Raji (cell line): ENCODE measurements around the gene A3GALT2.

Experiments
- POLR2A ChIP-seq: IDR thresholded peaks from 2 replicates; pipeline ENCODE4 v1.6.1; 2011; ENCODE audit warnings: low read depth, low read length, control low read depth; ENCODE audit not compliant: insufficient read depth

A3GALT2 gene

DNA sequence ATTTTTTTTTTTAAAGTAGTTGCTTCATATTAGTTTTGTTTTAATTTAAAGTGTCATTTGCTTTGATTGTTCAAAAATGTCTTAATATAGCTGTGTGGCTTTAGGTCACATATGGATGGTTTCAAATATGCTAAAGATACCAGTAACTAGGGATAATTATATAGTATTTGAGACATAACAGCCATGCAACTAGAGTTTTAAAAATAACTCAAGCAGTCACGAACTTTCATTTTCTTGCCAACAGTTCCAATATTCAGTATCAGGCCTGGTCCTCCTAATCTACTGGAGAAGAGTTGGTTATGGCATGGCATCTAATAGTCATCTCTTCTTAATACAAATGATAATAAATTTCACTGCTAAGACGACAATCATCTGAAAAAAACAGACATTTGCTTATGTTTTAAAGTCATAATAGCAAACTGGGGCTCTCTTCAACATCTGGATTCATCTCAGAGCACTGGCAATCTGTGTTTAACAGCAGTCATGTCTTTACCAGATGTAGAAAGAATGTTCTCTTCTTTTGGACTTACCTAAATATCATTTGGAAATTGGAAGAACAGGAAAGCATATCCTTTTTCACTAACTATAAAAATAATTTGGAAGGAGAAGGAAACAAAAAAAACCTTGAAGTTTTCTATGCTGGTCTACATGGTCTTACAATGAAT, 24.1 kb upstream of the A3GALT2 start:
- no peak for TF ChIP-seq POLR2A

DNA sequence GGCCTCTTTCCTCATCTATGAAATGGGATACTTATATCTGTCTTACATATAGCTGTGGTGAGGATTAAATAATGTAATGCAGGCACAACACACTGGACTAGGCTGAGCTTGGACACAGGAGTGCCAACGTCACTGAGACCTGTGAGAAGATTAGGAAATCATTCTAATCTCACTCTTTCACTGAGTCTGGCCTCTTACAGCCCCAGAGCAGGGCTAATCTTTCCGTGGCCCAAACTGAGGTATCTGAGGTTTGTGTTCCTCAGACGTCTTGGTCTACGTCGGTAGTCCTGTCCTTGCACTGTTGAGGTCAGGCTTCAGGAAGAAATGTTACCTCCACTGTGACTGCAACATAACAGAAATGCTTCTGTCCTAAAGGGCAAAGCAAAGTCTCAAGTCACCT, 22.6 kb upstream of the A3GALT2 start:
- no peak for TF ChIP-seq POLR2A

- no peak for TF ChIP-seq POLR2A
These were observed 21.3 kb upstream of the A3GALT2 start for GRCh38 chr1:33342041-33342723.

DNA sequence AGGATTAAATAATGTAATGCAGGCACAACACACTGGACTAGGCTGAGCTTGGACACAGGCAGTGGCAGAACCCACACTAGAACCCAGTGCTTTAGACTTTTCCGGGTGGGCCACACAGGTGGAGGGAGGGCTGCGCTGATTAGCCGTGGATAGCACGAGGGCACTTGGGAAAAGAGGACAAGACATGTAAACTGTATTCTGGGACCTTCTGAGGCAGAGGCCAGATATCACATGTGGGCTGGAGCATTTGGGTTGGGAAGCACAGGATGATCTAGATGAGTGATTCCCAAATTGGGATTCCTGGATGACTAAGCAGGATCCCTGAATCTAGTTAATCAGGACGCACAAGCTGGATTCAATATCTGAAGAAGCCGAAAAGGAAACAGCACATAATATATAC, 20.3 kb upstream of the A3GALT2 start:
- no peak for TF ChIP-seq POLR2A

- no peak for TF ChIP-seq POLR2A
These were observed 18.5 kb upstream of the A3GALT2 start for GRCh38 chr1:33339413-33339812.

DNA sequence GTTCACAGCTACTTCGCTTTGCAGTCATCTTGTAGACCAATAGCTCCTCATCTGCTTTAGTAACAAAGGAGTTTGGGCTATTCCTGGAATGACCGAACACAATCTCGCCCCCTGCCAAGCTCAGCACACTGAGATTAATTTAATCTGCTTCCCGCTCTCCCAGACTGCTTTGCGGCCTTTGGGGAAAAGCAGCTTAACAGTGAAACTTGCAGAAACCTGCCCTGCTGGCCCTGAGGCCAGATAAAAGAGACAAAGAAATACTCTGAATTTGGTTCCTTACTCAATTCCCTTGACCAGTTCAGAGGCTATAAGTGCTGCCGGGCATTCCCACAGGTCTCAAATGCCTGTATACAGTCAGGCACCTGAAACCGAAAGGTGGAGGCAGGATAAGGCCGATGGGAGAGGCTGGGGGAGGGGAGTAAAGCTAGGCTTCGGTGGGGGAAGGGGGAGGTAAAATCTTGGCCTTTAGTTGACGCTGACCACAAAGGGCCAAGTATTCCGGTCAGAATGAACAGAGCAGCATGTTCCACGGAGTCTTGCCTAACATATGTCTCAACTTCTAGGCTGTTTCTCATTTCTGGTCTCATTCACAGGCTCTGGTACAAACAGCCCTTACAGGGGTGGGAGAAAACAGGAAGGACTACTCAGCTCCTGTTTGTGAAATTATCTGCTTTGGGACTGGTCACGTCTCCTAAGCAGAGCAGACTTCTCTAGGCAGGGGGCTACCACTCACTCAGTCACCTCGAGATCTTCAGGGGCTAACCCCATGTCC, 17.7 kb upstream of the A3GALT2 start:
- TF ChIP-seq POLR2A = no peak

- TF ChIP-seq POLR2A = no peak
These were observed 17.1 kb upstream of the A3GALT2 start for GRCh38 chr1:33338048-33338439.

GRCh38 chr1:33337441-33337840, 16.5 kb upstream of the A3GALT2 start:
- no peak for TF ChIP-seq POLR2A

GRCh38 chr1:33336580-33336979, 15.7 kb upstream of the A3GALT2 start:
- TF ChIP-seq POLR2A = no peak

- TF ChIP-seq POLR2A = no peak
These were observed 14.1 kb upstream of the A3GALT2 start for GRCh38 chr1:33335020-33335419.

DNA sequence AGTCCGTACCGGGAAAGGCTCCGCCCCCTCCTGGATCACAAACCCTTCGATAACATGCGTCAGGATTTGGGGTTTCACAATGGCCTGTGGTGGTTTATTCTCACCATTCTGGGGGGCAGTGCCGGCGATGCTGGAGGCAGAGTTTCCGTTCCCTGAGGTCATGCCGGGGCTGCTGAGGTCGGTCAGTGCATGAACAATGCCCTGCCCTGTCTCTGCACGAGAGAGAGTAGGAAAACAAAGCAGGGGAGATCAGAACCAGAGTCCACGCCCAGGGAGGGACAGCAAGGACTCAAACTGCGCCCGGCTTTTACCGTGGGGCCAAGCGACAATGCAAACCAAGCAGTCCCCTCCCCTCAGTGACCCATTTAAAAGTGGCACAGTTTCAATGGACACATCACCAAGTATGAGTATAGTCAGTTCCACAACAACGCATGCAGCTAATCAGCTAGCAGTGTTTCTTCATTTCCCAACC, 13.2 kb upstream of the A3GALT2 start:
- TF ChIP-seq POLR2A = no peak

- TF ChIP-seq POLR2A = no peak
These were observed 12.0 kb upstream of the A3GALT2 start for GRCh38 chr1:33332881-33333280.

GRCh38 chr1:33332357-33332789, 11.5 kb upstream of the A3GALT2 start:
- no peak for TF ChIP-seq POLR2A

DNA sequence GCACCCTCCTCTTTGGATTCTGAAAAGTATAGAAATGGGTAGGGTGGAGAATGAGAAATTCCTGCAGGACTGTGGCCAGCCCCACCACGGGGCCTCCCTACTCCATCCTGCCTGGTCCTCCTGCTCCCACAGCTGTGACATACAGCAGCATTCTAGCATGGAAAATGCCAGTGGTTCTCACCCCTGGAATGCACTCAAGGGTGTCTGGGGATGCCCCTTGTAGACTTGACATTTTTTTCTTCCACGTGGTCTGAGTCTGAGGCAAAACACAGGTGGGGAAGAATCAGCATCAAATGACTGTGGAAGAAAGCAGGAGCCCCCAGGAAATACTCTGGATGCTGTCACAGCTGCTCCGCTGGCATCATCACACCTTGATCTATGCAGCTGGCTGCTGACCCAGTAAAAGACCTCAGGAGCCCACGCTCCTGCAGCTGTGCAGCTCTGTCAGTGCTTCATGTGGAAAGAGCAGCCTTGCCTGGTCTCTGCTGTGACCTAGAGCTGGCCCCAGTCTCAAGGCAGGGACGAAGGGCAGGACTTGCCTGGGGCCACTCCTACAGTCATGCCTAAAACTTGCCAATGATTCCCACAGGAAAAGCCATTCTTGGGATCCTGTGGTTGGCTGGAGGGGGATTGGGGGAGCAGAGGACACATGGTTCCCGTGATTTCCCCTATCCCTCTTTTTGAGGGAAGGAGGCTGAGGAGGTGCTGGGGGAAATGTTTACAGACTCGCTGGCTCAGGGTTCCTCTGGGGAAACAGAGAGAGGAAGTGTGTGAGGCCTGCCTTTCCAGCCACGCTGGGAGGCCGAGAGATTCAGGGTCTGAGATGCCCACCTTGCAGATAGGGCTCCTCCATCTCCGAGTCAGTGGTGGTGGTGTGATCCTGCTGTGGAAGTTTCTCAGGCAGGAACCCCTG, 10.8 kb upstream of the A3GALT2 start:
- TF ChIP-seq POLR2A = no peak

GRCh38 chr1:33330906-33331305, 10.0 kb upstream of the A3GALT2 start:
- TF ChIP-seq POLR2A = no peak

- no peak for TF ChIP-seq POLR2A
These were observed 9.5 kb upstream of the A3GALT2 start for GRCh38 chr1:33330361-33330890.
